HG02763 (cell line): ENCODE measurements around the gene SENP3.

Experiments
- ATAC-seq: cut with Tn5 transposase; IDR thresholded peaks from one replicate; pipeline ENCODE4 v1.9.1; 2021; ENCODE audit warnings: mild to moderate bottlenecking, moderate library complexity; ENCODE audit not compliant: unreplicated experiment

SENP3 gene

DNA sequence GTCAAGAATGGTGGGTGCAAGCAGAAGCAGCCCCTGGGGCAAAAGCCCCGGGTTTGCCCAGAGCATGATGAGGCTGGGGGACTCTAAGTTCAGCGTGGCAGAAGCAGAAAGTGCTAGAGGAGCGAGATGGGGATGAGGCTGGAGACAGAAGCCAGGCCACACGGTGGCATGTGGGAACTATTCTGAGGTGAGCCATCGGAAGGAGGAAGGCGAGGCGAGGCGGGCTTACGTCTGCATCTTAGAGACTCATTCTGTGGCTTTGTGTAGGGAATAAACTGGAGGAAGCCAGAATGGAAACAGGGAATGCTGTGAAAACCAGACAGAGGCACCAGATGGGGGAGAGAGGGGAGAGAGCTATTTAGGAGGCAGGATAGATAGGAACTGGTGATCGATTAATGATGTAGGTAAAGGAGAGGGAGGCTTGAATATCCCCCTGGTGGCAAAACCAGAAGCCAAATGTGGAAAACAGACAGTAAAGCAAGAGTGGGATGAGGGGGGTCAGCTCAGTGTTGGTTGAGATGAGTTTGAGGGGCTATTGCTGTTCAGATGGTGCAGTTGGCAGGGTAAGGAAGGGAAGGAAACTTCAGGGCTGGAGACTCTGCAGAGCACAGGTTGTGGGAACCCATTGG is 6.3 kb upstream of the SENP3 start:
- no peak for ATAC-seq

DNA sequence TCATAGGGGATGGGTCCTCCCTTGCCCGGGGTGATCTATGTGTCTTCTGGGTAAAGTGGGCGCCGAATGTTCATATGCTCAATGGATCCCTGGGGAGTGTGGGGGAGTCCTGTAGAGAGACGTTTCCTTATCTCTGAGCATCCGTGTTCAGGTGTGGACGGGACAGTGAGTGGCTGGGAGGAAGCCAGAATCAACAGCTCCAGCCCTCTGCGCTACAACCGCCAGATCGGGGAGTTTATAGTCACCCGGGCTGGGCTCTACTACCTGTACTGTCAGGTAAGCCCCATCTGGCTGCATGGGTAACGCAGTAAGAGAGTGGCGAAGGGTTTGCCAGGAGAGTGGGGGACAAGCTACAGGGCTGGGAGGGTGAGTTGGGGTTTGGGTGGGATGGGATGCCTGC is 5.1 kb upstream of the SENP3 start:
- ATAC-seq: no peak

DNA sequence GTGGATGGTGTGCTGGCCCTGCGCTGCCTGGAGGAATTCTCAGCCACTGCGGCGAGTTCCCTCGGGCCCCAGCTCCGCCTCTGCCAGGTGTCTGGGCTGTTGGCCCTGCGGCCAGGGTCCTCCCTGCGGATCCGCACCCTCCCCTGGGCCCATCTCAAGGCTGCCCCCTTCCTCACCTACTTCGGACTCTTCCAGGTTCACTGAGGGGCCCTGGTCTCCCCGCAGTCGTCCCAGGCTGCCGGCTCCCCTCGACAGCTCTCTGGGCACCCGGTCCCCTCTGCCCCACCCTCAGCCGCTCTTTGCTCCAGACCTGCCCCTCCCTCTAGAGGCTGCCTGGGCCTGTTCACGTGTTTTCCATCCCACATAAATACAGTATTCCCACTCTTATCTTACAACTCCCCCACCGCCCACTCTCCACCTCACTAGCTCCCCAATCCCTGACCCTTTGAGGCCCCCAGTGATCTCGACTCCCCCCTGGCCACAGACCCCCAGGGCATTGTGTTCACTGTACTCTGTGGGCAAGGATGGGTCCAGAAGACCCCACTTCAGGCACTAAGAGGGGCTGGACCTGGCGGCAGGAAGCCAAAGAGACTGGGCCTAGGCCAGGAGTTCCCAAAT is 4.5 kb upstream of the SENP3 start:
- ATAC-seq: no peak

DNA sequence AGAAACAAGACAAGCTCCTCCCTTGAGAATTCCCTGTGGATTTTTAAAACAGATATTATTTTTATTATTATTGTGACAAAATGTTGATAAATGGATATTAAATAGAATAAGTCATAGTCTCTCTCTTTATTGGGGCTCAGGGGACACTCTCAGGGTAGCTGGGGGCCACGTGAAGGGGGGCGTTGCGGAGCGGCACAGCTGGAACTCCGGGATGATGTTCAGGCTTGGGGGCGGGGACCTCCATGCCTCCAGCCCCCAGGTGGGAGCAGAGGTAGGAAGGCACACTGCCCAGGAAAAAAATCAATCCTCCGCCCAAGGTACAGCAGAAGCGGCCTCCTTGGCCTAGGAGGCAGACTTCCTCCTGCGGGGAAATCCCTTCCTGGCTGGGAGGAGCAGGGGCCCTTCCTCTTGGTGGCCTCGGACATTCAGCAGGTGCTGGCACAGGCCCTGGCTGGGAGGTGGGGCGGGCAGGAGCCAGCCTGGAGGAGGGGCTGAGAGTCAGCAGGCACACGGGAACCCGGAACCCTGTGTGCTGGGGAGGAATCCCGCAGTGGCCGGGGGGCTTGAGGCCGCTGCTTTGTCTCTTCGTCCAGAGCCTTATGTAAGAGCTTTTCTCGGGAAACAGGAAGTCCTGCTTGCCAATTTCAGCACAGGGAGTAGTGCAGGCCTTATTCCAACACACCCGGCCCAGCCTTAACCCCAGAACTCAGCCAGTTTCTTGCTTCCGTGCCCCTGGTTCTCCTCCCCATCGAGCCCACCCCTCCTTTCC is 3.8 kb upstream of the SENP3 start:
- ATAC-seq: no peak

DNA sequence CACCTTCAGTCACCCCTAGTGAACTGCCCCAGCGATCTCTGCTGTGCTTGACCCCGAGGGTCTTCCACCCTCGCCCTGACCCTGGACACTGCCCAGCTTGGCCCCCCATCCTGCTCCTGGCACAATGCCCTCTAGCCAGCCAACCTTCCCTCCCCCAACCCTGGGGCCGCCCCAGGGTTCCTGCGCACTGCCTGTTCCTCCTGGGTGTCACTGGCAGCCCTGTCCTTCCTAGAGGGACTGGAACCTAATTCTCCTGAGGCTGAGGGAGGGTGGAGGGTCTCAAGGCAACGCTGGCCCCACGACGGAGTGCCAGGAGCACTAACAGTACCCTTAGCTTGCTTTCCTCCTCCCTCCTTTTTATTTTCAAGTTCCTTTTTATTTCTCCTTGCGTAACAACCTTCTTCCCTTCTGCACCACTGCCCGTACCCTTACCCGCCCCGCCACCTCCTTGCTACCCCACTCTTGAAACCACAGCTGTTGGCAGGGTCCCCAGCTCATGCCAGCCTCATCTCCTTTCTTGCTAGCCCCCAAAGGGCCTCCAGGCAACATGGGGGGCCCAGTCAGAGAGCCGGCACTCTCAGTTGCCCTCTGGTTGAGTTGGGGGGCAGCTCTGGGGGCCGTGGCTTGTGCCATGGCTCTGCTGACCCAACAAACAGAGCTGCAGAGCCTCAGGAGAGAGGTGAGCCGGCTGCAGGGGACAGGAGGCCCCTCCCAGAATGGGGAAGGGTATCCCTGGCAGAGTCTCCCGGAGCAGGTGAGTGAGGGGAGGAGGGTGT is 3.0 kb upstream of the SENP3 start, which contains the start of gene TNFSF13:
TNFSF13 (plus strand) TSS at position 207 of the 776 bp plus-strand sequence; CDS start at position 497, 290 bp downstream.
- ATAC-seq: no peak

DNA sequence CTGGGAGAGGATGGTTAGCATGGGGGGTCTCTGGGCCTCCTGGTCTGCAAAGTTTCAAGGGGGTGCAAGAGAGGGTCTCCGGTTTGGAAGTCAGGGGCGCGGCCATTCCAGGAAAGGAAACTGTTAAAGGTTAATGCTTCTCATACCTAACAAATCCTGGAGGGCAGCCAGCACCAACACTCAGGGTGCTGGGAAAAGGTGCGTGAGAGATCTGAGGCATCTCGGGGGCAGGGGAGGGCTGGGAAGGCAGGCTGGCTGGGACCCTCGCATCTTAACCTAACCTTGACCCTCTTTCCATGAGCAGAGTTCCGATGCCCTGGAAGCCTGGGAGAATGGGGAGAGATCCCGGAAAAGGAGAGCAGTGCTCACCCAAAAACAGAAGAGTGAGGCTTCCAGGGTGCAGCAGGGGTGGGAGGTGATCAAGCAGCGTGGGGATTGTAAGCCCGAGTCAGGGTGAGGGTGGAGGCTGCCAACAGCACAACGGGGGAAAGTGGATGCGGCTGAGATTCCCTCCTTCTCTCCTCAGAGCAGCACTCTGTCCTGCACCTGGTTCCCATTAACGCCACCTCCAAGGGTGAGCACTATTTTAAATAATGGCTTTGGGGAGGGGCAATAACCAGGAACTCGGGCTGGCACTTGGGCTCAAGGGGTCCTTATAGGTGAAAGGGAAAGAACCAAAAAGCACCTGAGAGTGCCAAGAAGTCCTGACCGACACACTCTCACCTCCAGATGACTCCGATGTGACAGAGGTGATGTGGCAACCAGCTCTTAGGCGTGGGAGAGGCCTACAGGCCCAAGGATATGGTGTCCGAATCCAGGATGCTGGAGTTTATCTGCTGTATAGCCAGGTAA is 2.2 kb upstream of the SENP3 start:
- no peak for ATAC-seq

DNA sequence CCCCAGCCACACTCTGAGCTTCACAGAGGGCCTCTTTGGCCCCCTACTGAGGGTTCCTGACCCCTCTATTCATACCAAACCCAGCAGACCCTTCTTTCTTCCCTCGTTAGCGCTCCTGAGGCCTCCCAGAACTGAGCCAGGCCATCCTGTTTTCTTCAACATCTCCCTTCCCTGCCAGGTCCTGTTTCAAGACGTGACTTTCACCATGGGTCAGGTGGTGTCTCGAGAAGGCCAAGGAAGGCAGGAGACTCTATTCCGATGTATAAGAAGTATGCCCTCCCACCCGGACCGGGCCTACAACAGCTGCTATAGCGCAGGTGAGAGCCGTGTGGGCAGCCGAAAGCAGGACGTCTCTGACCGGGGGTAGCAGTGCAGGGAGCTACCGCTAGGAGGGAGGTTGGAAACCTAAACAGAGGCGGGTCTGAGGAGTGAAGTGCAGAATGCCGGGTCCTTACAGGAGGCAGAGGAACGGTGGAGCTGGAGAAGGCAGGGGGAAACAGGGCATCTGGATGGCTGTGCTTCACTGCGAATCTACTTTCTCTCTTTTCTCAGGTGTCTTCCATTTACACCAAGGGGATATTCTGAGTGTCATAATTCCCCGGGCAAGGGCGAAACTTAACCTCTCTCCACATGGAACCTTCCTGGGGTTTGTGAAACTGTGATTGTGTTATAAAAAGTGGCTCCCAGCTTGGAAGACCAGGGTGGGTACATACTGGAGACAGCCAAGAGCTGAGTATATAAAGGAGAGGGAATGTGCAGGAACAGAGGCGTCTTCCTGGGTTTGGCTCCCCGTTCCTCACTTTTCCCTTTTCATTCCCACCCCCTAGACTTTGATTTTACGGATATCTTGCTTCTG is 1.3 kb upstream of the SENP3 start:
- ATAC-seq: no peak

DNA sequence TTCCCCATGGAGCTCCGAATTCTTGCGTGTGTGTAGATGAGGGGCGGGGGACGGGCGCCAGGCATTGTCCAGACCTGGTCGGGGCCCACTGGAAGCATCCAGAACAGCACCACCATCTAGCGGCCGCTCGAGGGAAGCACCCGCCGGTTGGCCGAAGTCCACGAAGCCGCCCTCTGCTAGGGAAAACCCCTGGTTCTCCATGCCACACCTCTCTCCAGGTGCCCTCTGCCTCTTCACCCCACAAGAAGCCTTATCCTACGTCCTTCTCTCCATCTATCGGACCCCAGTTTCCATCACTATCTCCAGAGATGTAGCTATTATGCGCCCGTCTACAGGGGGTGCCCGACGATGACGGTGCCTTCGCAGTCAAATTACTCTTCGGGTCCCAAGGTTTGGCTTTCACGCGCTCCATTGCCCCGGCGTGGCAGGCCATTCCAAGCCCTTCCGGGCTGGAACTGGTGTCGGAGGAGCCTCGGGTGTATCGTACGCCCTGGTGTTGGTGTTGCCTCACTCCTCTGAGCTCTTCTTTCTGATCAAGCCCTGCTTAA is 617 bp upstream of the SENP3 start:
- ATAC-seq: peak; percentile 58

DNA sequence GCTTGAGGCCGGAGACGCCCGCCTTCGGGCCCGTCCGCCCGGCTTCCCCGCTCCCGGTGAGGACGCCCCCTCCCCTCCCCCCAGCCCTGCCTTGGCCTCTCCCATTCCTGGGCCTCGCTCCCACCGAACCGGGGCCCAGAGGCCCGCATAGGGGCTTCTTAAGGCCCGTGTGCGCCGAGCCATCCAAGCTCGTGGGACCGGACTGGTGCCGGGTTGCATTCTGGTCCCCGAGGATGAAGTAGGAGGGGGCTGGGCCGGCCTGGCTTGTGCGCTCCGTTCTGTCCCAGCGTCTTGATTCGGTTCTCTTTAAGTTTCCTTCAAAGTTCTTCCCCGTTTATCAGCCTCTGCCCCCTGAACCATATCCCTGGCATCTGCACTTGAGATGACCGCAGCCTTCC is 488 bp downstream of the SENP3 start:
- ATAC-seq: peak; percentile 7

DNA sequence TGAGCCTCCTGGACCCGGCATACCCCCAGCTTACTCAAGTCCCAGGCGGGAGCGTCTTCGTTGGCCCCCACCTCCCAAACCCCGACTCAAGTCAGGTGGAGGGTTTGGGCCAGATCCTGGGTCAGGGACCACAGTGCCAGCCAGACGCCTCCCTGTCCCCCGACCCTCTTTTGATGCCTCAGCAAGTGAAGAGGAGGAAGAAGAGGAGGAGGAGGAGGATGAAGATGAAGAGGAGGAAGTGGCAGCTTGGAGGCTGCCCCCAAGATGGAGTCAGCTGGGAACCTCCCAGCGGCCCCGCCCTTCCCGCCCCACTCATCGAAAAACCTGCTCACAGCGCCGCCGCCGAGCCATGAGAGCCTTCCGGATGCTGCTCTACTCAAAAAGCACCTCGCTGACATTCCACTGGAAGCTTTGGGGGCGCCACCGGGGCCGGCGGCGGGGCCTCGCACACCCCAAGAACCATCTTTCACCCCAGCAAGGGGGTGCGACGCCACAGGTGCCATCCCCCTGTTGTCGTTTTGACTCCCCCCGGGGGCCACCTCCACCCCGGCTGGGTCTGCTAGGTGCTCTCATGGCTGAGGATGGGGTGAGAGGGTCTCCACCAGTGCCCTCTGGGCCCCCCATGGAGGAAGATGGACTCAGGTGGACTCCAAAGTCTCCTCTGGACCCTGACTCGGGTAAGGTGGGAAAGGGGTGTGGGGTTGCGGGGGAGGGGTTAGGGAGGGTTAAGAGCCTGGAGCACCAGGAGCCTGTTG is 1.6 kb downstream of the SENP3 start:
- ATAC-seq: no peak

DNA sequence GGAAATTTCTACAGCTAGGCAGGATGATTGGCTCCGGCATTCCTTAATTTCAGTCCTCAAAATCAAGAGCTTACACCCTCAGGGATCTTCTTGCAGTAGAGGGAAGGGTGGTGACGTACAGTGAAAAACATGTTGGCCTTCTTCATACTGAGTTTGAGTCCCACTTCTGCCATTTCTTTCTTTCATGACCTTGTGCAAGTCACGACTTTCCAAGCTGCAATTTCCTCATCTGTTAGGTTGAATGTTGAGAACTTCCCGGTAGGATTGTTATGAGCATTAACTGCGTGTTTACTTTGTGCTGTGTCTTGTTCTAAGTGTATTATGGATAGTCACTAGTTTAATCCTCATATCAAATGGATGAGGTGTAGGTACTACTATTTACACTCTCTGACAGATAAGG is 7.9 kb downstream of the SENP3 start:
- ATAC-seq: no peak

DNA sequence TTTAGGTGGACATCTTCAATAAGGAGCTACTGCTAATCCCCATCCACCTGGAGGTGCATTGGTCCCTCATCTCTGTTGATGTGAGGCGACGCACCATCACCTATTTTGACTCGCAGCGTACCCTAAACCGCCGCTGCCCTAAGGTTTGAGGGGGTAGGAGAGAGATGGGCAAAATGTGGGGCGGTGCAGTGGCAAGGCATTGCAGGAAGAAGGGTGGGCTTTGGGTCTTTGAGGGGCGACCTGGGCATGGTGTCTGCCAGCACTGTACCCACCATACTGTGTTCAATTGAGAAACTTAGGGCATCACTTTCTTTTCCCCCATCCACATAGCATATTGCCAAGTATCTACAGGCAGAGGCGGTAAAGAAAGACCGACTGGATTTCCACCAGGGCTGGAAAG is 8.6 kb downstream of the SENP3 start:
- no peak for ATAC-seq

DNA sequence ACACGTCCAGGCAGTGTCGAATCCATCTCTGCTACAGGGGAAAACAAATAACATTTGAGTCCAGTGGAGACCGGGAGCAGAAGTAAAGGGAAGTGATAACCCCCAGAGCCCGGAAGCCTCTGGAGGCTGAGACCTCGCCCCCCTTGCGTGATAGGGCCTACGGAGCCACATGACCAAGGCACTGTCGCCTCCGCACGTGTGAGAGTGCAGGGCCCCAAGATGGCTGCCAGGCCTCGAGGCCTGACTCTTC is 10.5 kb downstream of the SENP3 start:
- ATAC-seq: peak; percentile 90

DNA sequence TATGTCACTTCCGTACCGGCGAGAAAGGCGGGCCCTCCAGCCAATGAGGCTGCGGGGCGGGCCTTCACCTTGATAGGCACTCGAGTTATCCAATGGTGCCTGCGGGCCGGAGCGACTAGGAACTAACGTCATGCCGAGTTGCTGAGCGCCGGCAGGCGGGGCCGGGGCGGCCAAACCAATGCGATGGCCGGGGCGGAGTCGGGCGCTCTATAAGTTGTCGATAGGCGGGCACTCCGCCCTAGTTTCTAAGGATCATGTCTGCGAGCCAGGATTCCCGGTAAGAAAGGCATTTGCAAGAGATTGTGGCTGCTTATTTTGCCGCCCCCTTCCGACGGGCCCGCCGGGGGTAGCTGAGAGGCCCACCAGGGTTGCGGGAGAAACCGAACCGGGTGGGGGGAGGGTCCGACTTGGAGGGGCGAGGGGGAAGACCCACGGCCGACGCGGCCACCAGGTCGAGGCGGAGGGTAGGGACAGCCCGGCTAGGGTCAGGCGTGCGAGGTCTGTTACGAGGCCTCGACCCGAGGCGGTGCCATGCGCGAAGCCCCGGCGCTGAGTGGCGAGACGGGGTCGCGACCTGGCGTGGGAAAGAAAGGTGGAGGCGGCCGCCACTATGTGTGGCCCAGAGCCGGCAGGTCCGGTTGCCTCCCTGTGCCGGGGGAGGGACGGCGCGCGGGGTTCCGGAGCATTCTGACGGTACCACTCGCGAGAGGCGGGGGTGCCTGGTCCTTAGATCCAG is 11.0 kb downstream of the SENP3 start:
- ATAC-seq: peak; percentile 4

DNA sequence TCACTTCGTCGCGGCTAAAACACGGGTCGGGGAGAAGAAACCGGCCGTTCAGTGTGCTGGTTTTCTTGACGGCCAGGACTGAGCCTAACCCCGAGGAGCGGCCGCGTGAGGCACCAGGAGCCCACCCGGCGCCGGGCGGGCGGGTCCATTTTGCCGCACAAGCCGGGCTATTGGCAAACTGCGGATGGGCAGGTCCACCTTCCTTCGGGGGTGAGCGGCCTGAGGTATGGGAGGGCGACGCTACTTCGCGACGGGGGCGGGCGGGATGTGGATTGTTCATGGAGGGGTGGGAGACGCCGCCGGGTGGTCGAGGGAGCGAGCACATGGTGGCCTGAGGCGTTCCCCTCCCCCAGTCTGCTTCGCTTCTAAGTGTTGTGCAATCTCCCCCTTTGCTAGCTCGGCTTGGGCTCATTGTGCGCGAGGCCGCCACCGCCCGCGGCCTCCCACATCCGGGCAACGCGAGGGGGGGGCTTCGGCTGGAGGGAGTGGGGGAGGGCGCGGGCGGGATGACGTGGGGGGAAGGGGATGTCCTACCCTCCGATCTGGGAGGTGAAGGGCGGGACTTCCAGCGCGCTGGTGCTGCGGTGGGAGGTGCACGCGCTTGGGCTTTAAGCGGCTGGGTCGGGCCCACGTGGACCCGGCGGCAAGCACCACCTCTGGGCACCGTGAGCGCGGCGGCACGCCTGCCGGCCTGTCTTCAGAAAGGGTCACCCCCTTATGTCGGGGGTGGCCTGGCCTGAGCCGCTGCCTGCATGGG is 11.8 kb downstream of the SENP3 start:
- ATAC-seq: no peak

DNA sequence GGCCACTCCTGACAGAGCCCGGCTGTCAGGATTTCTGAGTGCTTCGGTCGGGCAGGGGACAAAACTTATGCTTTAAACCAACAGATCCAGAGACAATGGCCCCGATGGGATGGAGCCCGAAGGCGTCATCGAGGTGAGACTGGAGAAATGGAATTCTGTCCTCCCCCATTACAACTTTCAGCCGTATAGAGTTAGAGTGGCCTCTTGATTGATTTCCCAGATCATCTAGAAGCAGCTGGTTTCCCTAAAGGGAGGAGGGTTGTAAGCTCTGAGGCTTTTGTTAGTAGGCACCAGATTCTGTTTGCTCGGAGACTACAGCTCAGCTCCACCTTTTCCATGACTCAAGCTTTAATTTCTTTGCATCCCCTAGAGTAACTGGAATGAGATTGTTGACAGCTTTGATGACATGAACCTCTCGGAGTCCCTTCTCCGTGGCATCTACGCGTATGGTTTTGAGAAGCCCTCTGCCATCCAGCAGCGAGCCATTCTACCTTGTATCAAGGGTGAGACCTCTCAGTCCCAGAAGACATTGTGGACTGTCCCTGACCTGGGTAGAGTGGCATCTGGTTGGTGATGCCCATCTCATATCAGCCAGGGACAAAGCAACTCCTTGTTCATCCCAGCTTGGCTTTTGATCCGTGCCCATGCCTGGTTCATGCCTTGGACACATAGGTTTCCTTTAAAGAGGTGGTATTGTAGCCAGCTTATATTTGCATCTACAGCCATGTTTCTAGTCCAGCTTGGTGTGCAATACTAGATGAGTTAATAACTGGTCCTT is 12.6 kb downstream of the SENP3 start:
- no peak for ATAC-seq

DNA sequence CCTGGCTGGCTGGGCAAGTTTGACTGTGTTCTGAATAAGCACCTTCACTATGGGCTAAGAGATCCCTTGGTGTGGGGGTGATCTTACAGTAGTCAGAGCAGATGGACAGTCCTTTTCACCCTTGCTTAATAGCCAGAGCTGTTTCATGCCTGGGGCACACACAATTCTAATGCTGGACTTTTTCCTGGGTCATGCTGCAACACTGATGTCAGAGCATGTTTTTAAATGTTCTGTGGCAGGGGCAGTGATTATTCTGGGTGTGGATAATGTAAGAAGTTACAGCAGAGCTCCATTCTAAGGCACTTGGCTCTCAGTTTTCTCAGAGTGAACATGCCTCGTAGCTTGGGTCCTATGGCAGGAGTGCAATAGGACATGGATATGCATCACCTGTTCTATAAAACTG is 13.8 kb downstream of the SENP3 start:
- no peak for ATAC-seq
